ENCODE data around the gene VCAN. TPM values are rescaled to one million over a fixed set of nuclear protein-coding genes. Genes with fewer than 3 reads are reported as not detected.

VCAN gene
- total RNA-seq, 1 donor from 2014 or later = 393 TPM

DNA sequence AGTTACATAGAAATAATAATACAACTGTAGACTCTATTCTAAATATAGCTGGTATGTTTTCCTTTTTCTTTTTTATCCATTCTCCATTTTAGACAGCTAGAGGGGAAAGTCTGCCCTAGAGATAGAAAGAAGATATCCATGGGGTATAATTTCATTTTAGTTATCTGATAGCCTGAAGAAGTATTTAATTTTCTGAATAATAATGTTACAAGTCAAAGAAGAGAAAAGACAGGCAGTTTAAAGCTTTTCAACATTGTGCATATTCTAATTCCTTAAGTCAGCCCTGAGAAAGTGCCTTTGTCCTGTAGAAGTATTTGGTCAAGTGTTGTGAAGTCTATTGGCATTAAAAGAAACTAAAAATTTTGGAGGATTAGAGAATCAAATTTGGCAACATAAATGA lies 2.5 kb upstream of the VCAN start:
- DNase-seq = no peak

DNA sequence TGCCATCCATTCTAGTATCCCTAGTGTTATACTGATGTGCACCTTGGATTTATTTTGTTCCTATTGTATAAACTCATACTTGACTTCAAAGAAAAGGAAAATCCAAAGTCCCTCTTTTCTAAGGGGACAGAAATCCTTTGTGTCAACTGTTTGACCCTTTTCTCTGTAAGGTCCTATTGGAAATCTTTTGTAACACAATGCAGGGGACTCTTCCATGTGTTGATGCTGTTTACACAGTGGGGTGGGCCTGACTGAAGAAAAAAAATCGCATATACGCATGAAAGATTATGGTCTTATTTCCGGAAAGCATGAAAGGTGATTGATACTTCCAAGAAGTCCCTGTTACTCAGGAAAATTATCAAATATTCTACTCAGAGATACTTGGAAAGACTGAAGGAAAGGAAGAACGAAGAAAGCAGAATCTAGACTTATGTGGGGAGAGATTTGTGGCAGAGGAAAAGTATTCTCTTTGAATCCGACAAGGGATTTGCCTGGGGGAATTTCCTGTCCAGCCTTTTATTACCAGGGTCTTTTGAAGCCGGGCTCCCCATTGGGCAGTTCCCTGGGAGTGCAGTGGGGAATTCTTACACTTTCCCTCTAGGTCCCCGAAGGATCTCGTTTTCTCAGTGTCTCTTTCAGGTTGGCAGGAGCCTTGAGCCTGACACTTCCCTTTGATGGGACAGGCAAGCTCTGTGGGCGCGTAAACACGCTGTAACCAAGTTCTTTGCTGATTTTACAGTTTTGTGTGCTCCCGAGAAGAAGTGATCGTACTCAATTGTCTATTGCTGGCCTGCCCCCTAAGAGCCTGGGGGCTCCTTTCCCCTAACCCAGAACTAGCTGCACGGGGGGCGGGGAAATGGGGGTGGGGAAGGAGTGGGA lies 779 bp upstream of the VCAN start:
- no peak for DNase-seq

DNA sequence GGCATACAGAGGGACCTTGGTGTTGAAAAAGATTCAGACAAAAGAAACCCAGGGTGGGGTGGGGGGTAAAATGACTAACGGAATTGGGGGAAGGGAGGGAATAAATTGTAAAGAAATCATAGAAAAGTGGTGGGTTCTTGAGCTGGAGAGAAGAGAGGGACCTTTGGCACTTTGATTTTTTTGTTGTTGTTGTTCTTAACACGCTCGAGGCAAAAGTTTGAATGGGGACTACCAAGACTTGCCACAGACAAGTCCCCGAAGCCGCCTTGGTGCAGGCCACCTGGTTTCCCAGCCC lies 616 bp downstream of the VCAN start:
- no peak for DNase-seq

DNA sequence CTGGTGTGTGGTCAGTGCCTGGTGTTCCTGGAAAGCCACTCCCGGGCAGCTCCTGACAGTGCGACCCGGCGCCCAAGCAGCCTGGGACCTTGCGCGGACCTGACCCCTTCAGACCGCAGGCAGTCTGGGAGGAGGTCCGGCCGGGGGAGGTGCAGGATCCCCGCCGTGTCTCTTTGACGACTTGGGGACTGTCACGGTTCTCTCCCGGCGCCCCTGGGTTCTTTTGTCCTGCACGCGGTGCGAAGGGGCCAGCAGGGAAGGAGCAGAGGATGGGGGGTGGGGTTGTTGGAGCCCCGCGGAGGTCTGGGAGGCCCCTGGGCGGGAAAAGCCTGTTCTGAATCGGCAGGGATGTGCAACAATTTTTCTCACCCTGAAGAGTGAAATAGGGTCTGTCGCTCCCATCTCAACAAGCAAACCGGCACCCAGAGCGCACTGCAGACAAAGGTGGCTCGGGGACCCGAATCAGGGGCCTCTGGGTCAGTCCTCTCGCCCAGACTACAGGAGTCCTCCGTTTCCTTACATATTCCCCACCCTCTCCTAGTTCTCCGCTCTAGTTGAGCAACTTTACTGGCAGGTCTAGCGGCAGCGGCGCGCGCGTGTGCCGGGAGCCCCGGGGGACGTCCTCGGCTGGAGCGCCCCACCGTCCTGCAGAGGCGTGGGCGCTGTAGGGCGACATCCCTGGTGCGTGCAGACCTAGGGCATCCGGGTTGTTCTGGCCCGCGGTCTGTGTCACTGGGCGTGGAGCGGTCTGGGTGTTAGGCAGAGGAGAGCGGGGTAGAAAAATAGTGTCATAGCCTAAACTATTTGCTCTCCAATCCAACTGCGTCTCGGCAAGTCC lies 1.2 kb downstream of the VCAN start:
- DNase-seq = peak; percentile 68

DNA sequence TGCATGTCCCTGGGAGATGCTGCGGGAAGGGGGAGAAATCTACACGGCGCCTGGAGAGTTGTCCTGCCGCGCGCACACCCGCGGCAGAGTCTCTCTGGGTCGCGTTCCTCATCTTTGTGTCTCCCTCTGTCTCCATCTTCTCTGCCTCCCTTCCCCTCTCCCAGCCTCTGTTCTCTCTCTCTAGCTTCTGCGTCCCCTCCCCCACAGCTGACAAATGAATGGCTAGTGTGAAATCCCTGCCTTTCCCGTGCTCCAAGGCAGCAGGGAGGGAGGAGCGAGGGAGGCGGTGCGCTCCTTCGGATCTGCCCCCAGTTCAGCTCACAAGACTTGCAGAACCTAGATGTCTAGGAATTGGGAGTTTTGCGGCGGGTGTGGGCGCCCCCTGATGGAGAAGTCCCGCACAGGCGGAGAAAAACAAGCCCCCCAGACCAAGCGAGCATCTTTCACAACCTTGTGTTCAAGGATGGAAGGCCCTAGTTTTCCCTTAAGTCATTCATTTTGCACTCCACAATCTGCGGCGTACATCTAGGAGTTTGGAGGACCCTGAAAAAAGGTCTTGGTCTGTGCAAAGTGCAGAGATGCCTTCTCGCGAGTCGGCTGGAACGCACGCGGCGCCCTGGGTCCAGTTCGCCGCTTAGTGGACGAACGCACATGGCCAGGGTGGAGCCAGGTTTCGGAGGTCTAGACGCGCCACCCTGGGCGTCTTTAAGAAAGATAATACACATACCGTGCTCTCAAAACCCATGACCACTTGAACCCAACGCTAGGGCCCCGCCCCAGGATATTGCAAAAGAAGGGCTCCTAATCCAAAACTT lies 2.0 kb downstream of the VCAN start:
- peak; percentile 99 for DNase-seq

DNA sequence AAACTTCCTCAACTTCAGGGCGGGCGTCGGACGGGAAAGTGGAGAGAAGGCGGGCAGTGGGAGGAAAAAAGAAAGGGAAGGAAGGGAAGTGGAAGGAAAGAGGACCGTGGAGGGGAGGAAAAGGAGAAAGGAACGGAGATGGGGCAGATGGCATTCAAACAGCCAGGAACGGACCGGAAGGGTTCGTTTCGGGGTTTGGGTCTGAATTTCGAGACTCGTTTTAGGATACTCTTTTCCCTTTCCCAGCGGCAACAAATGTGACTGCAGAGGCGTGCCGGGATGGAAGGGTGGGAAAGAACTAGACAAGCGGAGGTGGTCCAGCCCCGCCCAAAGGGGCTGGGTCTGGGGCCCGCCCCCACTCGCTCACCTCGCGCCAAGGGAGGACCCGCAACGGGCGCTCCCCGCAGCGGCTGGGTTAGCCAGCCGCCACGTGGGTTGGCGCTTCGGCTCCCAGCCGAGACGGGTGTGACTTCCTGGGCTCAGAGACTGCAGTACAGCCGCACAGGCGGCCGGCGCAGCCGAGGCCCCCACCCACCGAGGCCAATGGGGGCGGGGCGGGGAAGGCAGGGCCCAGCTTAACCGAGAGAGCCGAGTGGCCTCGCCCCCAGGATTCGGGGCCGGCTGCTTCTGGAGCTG lies 2.7 kb downstream of the VCAN start:
- peak; percentile 95 for DNase-seq

DNA sequence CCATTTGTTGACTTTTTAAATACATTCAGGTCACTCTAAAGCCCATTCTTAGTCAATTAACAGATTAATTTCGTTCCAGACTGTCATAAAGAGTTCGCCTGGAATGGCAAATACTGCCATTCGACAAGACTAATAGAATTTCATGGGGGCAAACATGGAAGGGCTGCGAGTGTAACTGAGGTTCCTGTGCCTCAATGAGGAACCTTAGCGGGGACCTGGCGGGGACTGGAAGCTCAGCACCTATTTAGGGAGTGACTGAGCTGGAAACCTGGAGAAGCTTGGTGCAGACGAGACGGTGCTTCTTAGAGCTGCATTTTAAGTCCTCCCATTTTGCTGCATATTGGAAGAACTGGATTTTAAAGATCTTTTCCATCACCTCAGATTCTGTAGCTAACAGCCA lies 3.4 kb downstream of the VCAN start:
- DNase-seq = peak; percentile 48

DNA sequence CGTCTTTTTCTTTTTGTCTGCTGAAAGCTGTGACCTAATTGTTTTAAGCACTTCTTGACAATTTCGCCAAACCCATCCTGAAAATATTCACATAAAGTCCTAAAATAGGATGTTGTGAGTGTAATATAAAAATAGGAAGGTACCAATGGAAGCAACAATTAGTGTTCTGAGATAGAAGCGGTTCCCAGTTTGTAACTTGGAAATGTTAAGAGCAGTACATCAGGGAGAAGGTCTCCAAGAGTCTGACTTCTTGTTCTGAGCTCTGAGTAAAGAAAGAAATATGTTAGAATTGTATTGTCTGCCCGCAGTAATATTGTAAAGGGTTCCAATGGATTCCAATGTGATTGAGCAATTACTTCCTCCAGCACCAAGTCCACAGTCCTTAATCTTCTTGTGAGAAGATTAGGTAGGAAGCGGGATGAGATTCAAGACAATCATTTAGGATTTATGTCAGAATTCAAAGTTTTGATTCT lies 3.9 kb downstream of the VCAN start:
- peak; percentile 30 for DNase-seq

DNA sequence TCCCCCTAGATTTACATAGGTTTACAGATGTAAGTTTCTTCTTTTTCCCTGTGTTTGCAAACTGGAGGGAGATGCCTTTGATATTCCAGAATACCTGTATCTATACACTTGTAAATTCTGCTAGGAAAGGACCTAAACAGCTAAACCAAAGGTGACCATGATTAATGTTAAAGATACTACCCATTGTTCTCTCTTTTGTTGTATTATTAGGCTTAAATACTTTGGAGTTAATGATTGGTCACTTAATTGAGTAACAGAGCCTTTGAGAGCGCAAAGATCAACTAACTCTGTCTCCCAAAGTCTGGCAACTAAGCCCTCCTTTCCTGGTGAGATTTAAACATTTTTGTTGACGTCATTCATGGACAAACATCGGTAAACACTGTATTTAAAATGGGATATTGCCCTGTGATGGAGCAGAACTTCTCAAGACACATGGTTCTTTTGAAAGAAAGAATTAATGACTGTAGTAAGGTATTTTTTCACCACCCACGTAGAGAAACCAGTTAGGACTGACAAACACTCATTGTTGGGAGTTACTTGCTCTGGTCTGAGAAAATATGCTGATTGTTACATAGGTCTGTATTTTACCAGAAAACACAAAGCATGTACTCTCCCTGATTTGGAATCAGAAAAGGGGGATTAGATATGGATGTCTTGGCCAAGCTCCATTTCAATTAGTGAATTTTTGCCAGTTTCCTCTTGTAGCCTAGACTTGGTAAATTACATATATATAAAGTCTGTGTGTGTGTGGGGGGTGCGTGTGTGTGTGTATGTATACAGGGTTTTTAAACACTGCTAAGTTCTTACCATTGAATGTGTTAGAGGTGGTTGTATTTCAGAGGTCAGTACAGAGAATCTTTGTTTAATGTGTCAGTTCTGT lies 4.6 kb downstream of the VCAN start:
- peak; percentile 44 for DNase-seq

DNA sequence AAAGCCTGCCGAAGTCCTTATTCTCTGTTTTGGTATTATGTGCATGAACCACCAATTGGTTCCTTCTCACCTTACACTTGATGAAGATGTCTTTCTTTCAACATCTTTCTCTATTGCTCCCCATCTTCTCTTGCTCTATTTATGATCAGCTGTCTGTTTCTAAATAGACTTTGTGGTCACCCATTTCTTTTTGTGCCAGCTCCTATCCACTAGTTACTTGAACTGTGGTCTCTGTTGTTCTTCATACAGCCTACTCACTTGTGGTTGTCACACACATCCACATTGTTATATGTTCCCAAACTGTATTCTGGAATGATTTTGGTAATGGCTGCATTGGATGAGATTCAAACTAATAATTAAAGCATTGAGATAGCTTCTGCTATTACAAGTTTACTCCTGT lies 11.4 kb downstream of the VCAN start:
- DNase-seq = no peak

DNA sequence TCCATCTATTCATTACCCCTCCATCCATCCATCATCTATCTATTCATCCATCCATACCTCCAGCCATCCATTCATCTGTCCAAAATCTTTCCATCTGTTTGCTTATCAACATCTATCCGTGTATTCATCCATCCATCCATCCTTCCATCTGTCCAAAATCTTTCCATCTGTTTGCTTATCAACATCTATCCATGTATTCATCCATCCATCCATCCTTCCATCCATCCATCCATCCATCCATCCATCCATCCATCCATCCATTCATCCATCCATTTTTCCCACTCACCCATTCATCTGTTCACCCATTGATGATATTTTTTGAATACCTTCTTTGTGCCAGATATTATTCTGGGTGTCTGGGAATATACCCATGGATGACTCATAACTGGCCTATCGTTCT lies 12.8 kb downstream of the VCAN start:
- DNase-seq = no peak

DNA sequence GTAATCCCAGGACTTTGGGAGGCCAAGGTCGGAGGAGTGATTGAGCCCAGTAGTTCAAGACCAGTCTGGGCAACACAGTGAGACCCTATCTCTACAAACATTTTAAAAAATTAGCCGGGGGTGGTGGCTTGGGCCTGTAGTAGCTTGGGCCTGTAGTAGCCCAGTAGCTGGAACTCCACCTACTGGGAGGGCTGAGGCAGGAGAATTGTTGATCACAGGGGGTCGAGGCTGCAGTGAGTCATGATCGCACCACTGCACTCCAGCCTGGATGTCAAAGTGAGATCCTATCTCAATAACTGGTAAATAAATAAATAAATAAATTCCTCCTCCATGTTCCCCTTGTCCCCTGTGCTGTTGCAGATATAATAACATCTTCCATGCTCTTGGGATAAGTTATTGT lies 14.3 kb downstream of the VCAN start:
- DNase-seq = no peak

DNA sequence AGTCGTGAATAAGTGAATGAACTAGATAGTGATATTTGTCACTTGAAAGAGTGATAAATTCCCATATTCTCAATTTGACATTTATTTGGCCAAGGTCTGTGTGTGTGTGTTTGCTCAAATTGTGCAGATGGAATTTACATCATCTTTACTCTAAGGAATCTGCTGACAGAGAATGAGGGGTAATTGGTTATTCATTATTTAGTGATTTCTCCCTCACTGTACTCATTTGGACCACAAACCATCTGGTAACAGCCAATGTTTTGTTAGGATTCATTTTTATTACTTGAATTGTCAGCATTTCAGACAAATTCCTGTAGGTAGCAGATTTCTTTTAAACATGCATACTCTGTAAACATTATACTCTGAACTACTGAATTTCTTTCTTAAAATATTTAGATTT lies 15.6 kb downstream of the VCAN start:
- no peak for DNase-seq

DNA sequence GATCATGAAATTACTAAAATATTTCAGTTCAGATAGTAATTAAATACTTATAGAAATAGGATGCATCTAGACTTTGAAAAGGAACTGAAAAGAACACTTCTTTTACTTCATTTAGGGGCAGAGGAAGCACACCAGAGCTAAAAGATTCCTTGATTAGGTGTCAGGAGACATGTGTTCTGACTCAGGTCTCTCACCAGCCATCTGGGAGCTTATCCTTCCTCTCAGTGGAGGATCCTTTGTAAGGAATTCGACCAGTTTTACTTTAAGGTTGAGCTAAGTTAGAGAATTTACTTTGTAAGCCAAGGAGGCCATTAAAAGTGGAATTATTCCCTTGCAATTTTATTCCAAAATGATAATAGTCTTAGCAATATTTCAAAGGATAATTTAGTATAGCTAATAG lies 16.7 kb downstream of the VCAN start:
- no peak for DNase-seq

DNA sequence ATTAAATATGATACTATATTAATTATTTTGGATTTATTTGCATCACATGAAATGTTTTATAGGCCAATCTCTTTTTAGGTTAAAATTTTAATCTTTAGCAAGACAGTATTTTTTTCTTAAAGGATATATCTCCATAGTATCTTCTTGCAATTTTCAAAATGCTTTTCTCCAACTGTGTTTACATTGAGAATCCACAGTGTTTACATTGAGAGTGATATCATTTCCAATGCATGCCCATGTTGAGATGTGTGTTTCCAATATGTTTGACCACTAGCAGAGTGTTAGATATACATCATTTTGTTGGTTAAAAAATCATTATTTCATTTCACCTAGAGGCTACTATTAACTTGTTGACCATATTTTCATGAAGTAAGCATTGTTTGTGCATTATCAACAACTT lies 17.3 kb downstream of the VCAN start:
- no peak for DNase-seq

DNA sequence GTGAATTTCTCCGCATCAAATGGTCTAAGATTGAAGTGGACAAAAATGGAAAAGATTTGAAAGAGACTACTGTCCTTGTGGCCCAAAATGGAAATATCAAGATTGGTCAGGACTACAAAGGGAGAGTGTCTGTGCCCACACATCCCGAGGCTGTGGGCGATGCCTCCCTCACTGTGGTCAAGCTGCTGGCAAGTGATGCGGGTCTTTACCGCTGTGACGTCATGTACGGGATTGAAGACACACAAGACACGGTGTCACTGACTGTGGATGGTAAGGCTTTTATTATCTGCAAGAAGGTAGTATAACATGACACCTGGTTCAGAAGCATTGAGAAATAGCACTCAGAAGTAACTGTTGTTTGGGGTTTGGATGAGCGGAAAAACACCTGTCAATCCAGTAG lies 18.7 kb downstream of the VCAN start:
- DNase-seq = no peak

DNA sequence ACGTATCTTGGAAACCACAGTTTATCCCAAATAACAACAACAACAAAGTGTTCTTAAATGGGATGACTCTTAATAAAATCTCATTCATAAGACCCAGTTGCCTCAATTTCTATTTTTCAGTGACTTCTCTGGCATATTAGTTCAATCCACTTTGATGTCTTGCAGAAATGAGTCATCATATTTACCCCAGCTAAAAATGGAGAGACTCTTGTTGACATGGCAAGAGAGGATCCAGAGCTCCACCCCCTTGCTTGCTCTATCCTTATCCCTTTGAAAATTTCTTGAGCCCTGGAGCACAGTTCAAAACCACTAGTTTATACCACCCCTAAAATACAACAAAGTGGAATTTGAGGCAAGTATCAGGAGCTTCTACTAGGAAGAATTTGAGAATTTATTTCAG lies 20.8 kb downstream of the VCAN start:
- DNase-seq = no peak

DNA sequence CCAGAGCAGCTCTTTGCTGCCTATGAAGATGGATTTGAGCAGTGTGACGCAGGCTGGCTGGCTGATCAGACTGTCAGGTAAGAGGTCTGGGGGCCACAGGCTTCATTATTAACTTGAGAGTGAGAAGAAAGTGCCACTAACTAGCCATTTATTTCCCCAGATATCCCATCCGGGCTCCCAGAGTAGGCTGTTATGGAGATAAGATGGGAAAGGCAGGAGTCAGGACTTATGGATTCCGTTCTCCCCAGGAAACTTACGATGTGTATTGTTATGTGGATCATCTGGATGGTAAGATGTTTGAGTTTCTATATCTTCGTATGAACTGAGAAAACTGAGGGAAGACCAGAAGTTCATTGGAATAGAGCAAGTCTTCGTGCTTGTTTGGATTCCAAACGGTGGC lies 22.1 kb downstream of the VCAN start:
- DNase-seq = no peak

DNA sequence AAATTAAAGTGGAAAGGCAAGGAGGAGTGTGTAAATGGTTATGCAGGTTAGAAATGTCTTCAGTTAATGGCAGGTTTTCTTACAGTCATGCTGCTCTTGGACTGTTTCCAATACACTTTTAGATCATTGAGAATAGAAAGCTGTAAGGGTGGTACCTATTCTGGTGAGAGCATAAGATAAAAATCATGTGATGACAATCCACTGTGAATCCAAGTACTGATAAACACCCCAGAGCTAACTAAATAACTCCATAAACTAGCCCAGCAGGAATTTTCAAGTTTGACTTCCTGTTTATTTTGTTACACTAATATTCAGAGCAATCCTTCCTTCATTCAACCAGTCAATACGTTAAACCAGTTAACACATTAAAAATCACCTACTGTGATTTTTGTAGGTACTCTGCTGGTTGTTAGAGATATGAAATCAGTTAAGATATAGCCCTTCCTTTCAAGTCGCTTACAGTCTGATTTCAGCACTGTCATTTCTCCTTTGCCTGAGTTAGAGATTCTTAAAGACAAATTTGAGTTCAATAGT lies 22.6 kb downstream of the VCAN start:
- DNase-seq = no peak

DNA sequence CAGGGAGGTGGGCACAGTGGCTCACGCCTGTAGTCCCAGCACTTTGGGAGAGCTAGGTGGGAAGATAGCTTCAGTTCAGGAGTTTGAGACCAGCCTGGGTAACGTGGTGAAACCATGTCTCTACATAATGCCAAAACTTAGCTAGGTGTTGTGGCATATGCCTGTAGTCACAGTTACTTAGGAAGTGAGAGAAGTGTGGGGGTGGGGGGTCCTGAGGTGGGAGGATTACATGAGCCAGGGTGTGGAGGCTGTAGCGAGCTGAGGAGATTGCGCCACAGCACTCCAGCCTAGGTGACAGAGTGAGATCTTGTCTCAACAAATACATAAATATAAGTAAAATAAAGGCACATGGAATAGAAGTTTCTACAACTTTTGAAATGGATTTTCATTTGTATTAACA lies 23.1 kb downstream of the VCAN start:
- no peak for DNase-seq

DNA sequence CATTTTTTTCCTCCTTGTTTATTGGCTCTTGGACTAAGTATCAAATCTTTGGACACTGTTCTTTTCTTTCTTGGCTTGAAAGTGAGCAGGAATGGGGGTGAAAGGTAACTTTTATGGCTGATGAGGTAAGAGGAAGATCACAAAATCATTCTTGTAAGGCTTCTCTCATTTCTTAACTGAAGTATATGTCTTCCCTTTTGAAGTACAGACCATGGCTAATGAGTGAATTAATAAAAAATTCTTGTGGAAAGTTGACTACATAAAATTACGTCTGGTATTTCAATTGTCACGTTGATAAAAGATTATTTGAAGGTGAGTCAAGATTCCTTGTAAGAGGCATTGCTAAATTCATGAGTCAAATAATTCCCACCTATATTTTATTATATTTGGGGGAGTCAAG lies 25.1 kb downstream of the VCAN start:
- no peak for DNase-seq
